ENCODE data around the gene VTI1A.
"Not testable (repeated sequence)": the region's sequence is repeated elsewhere in the genome, so short reads cannot be mapped to it uniquely, and the experiment has no call there.

Gene VTI1A

DNA sequence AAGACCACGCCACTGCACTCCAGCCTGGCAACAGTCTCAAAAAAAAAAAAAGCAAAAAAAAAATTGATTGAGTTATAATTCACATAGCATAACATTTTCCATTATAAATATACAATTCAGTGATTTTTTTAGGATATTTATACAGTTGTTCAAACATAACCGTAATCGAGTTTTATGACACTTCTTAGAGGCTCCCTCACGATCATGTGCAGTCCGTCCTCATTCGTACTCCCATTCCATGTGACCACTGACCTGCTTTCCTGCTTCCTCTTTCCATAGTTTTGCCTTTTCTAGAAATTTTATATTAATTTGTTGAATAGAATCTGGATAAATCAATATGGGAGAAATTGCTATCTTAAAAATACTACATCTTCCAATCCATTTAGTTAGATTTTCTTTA is 45.7 kb downstream of the VTI1A start:
- Histone ChIP-seq H2AFZ (no peak overlapping the region), H3K79me2 (no peaks in the 10 kb centered on the region), H3K36me3 (ENCODE audit: control insufficient read depth, insufficient read depth, low read length) (no peaks in the 10 kb centered on the region), H3K4me3 (ENCODE audit: low read depth, low read length) (no peak overlapping the region), H3K27me3 (ENCODE audit: control insufficient read depth, insufficient read depth, low read length) (no peaks in the 10 kb centered on the region), H3K27ac (no peak overlapping the region), H3K4me1 (no peaks in the 10 kb centered on the region), H3K9ac (no peak overlapping the region), H3K9me3 (ENCODE audit: control insufficient read depth, low read length) (no peaks in the 10 kb centered on the region), H3K4me2 (ENCODE audit: low read length) (no peak overlapping the region)
- no peak for TF ChIP-seq CTCF (IDR thresholded peaks at IDR 0.05)

DNA sequence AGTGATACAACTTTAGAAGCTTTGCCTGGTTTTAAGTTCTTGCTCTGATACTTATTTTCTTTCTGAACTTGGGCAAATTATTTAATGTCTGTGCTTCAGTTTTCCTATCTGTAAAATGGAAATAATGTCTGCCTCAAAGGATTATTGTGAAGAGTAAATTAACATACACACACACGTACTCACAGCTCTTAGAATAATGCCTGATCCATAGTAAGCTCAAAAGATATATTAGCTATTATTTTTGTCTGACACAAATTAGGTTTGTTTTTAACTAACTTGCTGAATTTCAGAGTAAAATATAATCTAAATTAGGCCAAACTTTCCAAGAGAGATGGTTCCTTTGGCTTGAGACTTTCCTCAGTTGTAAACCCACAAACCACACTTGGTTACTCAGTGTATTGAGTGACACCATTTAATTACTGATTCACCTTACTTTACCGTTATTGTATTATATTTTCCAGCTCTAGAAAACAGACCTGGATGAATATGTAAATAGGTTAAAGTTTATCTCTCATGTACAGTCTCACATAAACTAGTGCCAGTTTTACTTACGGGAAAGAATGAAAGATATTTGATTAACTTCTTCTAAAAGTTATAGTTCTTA is 50.4 kb downstream of the VTI1A start:
- Histone ChIP-seq H2AFZ (no peak overlapping the region), H3K36me3 (ENCODE audit: control insufficient read depth, insufficient read depth, low read length) (no peaks in the 10 kb centered on the region), H3K79me2 (peaks cover 9% of the 10 kb centered on the region), H3K4me3 (ENCODE audit: low read depth, low read length) (no peak overlapping the region), H3K9me3 (ENCODE audit: control insufficient read depth, low read length) (no peaks in the 10 kb centered on the region), H3K4me1 (no peaks in the 10 kb centered on the region), H3K9ac (no peak overlapping the region), H3K4me2 (ENCODE audit: low read length) (no peak overlapping the region), H3K27me3 (ENCODE audit: control insufficient read depth, insufficient read depth, low read length) (no peaks in the 10 kb centered on the region), H3K27ac (no peak overlapping the region)
- TF ChIP-seq CTCF (IDR thresholded peaks at IDR 0.05), result no peak

GRCh38 chr10:112498806-112499205 is 51.8 kb downstream of the VTI1A start:
- Histone ChIP-seq H3K79me2 (peaks cover 9% of the 10 kb centered on the region), H3K36me3 (ENCODE audit: control insufficient read depth, insufficient read depth, low read length) (no peaks in the 10 kb centered on the region), H3K9me3 (ENCODE audit: control insufficient read depth, low read length) (no peaks in the 10 kb centered on the region), H3K4me3 (ENCODE audit: low read depth, low read length) (no peak overlapping the region), H3K27ac (no peak overlapping the region), H2AFZ (no peak overlapping the region), H3K27me3 (ENCODE audit: control insufficient read depth, insufficient read depth, low read length) (no peaks in the 10 kb centered on the region), H3K4me2 (ENCODE audit: low read length) (no peak overlapping the region), H3K9ac (no peak overlapping the region), H3K4me1 (no peaks in the 10 kb centered on the region)
- TF ChIP-seq CTCF (IDR thresholded peaks at IDR 0.05), result no peak

DNA sequence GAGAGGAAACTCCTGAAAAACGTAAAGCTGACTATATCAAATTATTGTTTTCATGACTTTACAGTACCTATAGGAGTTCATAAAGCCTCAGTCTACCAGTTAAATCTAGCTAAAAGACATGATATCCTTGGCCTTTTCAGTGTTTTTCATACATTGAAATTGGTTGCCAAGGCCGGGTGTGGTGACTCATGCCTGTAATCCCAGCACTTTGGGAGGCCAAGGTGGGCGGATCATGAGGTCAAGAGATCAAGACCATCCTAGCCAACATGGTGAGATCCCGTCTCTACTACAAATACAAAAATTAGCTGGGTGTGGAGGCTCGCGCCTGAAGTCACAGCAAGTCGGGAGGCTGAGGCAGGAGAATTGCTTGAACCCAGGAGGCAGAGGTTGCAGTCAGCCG is 53.0 kb downstream of the VTI1A start:
- not testable (repeated sequence) for H3K4me3 ChIP-seq (ENCODE audit: low read depth, low read length); H3K4me2 ChIP-seq (ENCODE audit: low read length); H3K27ac ChIP-seq; H3K9me3 ChIP-seq (ENCODE audit: control insufficient read depth, low read length); H3K9ac ChIP-seq; H2AFZ ChIP-seq; H3K79me2 ChIP-seq; H3K27me3 ChIP-seq (ENCODE audit: control insufficient read depth, insufficient read depth, low read length); H3K36me3 ChIP-seq (ENCODE audit: control insufficient read depth, insufficient read depth, low read length); H3K4me1 ChIP-seq

DNA sequence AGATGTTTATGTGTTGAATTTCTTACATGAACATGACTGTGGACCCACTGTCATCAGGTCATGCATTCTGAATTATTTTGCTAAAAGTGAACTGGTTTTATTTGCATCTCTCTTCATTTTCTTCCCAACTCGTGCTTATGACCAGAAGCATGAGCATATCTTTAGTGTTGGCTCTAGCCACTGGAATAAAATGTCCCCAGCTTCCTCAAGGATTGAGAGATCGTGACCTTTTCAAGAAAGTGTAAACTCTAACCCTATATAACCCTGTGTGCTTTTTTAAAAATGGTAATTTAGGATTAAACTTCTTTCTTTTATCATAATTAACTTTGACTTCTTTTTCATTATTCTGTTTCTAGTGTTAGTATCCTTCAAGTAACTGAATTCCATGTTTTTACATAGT is 55.5 kb downstream of the VTI1A start:
- no peak overlapping the region for H3K4me2 ChIP-seq (ENCODE audit: low read length)
- TF ChIP-seq CTCF (IDR thresholded peaks at IDR 0.05), result no peak
- peaks cover 2% of the 10 kb centered on the region for H3K4me1 ChIP-seq
- no peak overlapping the region for H3K27ac ChIP-seq
- no peak overlapping the region for H3K4me3 ChIP-seq (ENCODE audit: low read depth, low read length)
- H3K9me3 ChIP-seq (ENCODE audit: control insufficient read depth, low read length), result no peaks in the 10 kb centered on the region
- H3K27me3 ChIP-seq (ENCODE audit: control insufficient read depth, insufficient read depth, low read length), result no peaks in the 10 kb centered on the region
- no peaks in the 10 kb centered on the region for H3K36me3 ChIP-seq (ENCODE audit: control insufficient read depth, insufficient read depth, low read length)
- H2AFZ ChIP-seq, result no peak overlapping the region
- peaks cover 9% of the 10 kb centered on the region for H3K79me2 ChIP-seq
- no peak overlapping the region for H3K9ac ChIP-seq
